OCI-LY7 (cell line): ENCODE results near the gene PPIL6. TPM values are rescaled to one million over a fixed set of nuclear protein-coding genes. Genes with fewer than 3 reads are reported as not detected.

ENCODE experiments used
- BruUV-seq: library from RNA; stranded (reverse); fragments of 400-500 nt; replicated peaks from 2 replicates; lab custom pipeline; 2021; lab: Mats Ljungman, UMichigan
- CTCF ChIA-PET: fragments of 300-600 bp; sonication (Branson Sonifier 250); formaldehyde crosslinking; loops from one replicate; lab custom pipeline; 2022; ENCODE audit warnings: antibody characterized with exemption; ENCODE audit not compliant: unreplicated experiment; lab: Charles Lee
- POLR2A ChIA-PET: fragments of 300-600 bp; sonication (Branson Sonifier 250); formaldehyde crosslinking; loops from one replicate; lab custom pipeline; 2022; ENCODE audit warnings: antibody characterized with exemption; lab: Charles Lee
- DNase-seq: peaks from one replicate; pipeline ENCODE4 v3.0.0-alpha.2; 2015; ENCODE audit warnings: low spot score
- H2AFZ ChIP-seq: fragments of 200-600 bp; sonication (generic), shearing (Covaris generic); 2 replicates; pipeline ENCODE4 v1.6.1; 2014; ENCODE audit warnings: mild to moderate bottlenecking, antibody characterized with exemption, low read length, moderate library complexity
- H3K27ac ChIP-seq: fragments of 200-600 bp; sonication (generic); 2 replicates; pipeline ENCODE4 v1.5.1; 2014; ENCODE audit warnings: mixed run types, low read depth, mild to moderate bottlenecking, moderate library complexity, low read length, inconsistent platforms; ENCODE audit not compliant: poor library complexity, severe bottlenecking
- H3K36me3 ChIP-seq: fragments of 200-600 bp; sonication (generic); 2 replicates; pipeline ENCODE4 v1.6.1; 2014; ENCODE audit warnings: mild to moderate bottlenecking, antibody characterized with exemption, low read length, moderate library complexity, mixed read lengths; ENCODE audit not compliant: insufficient read depth
- H3K4me1 ChIP-seq: fragments of 200-600 bp; sonication (generic); 2 replicates; pipeline ENCODE4 v1.5.1; 2014; ENCODE audit warnings: mild to moderate bottlenecking, low read length; ENCODE audit not compliant: insufficient read depth, poor library complexity, severe bottlenecking
- H3K4me2 ChIP-seq: fragments of 200-600 bp; sonication (generic); 2 replicates; pipeline ENCODE4 v1.6.1; 2014; ENCODE audit warnings: mild to moderate bottlenecking, low read length
- H3K4me3 ChIP-seq: fragments of 200-600 bp; sonication (generic); 2 replicates; pipeline ENCODE4 v1.5.1; 2014; ENCODE audit warnings: mild to moderate bottlenecking, low read depth, low read length; ENCODE audit not compliant: poor library complexity, severe bottlenecking
- H3K79me2 ChIP-seq: fragments of 200-600 bp; sonication (generic); 2 replicates; pipeline ENCODE4 v1.6.1; 2016; ENCODE audit warnings: low read depth, mild to moderate bottlenecking, low read length, moderate library complexity, mixed read lengths; ENCODE audit not compliant: insufficient read depth
- H3K9me2 ChIP-seq: fragments of 200-600 bp; sonication (generic); 2 replicates; pipeline ENCODE4 v1.6.1; 2016; ENCODE audit warnings: mild to moderate bottlenecking, low read length, mixed read lengths; ENCODE audit not compliant: insufficient read depth
- H3K9me3 ChIP-seq: fragments of 200-600 bp; sonication (generic); 2 replicates; pipeline ENCODE4 v1.6.1; 2014; ENCODE audit warnings: mild to moderate bottlenecking, mixed run types, low read length, mixed read lengths
- H4K20me1 ChIP-seq: fragments of 200-600 bp; sonication (generic); 2 replicates; pipeline ENCODE4 v1.6.1; 2014; ENCODE audit warnings: mild to moderate bottlenecking, antibody characterized with exemption, low read length, moderate library complexity, mixed read lengths; ENCODE audit not compliant: insufficient read depth
- CTCF ChIP-seq: fragments of 200-600 bp; sonication (generic); conservative IDR thresholded peaks from 2 replicates; pipeline ENCODE4 v1.5.1; 2014; ENCODE audit warnings: mild to moderate bottlenecking, antibody characterized with exemption, low read length, moderate library complexity, mixed read lengths
- EZH2phosphoT487 ChIP-seq: fragments of 200-600 bp; sonication (generic); IDR thresholded peaks from 2 replicates; pipeline ENCODE4 v1.6.1; 2018; ENCODE audit warnings: low read depth, borderline replicate concordance, mild to moderate bottlenecking, mixed run types, antibody characterized with exemption, low read length, moderate library complexity, mixed read lengths
- intact Hi-C: fragments of 100-400 bp; cut with micrococcal nuclease; formaldehyde crosslinking; loops from one replicate; pipeline ENCODE4 v1.10.0; 2022; ENCODE audit not compliant: unreplicated experiment
- total RNA-seq, 2 experiments: library from RNA; depleted of rRNA in 1 of 2; stranded (reverse); fragments of >200 nt in 1 of 2; shearing (Covaris generic) in 1 of 2; gene quantifications; 2 replicates each; pipeline ENCODE4 v1.2.3, GENCODE V29; 2014 to 2022

The PPIL6 gene
- total RNA-seq, 2 experiments from 2014 or later, result 1.6 to 1.7 TPM

- POLR2A ChIA-PET, result interaction anchor here (1.4 kb wide), 1 partner anchor 9 kb away, joined by 4 read pairs; the partner anchor contains the start of gene MICAL1
- Histone ChIP-seq H3K9me2 (no peaks in the 10 kb centered on the region), H3K36me3 (peaks cover 82% of the 10 kb centered on the region), H3K4me2 (no peak overlapping the region), H3K9me3 (no peaks in the 10 kb centered on the region), H3K4me1 (peaks cover 26% of the 10 kb centered on the region), H4K20me1 (no peaks in the 10 kb centered on the region), H3K27ac (no peak overlapping the region), H2AFZ (no peak overlapping the region), H3K4me3 (no peak overlapping the region), H3K79me2 (no peaks in the 10 kb centered on the region)
- BruUV-seq, result no TSS peak
- TF ChIP-seq CTCF (no peak), EZH2phosphoT487 (no peak)
- CTCF ChIA-PET, result no interaction called here
- intact Hi-C loops, result no loop called here
- DNase-seq, result no peak
Observed at GRCh38 chr6:109446541-109446940, 6.1 kb upstream of the PPIL6 start.

GRCh38 chr6:109446072-109446471, 5.6 kb upstream of the PPIL6 start:
- no peak for TF ChIP-seq CTCF
- no peak for TF ChIP-seq EZH2phosphoT487
- Histone ChIP-seq H3K4me1 (peaks cover 26% of the 10 kb centered on the region), H3K9me2 (no peaks in the 10 kb centered on the region), H3K9me3 (no peaks in the 10 kb centered on the region), H4K20me1 (no peaks in the 10 kb centered on the region), H3K36me3 (peaks cover 77% of the 10 kb centered on the region), H3K4me3 (no peak overlapping the region), H3K4me2 (no peak overlapping the region), H2AFZ (no peak overlapping the region), H3K79me2 (no peaks in the 10 kb centered on the region), H3K27ac (no peak overlapping the region)
- DNase-seq, result no peak
- no TSS peak for BruUV-seq
- ChIA-PET POLR2A (no interaction called here), CTCF (no interaction called here)
- intact Hi-C loops, result no loop called here

GRCh38 chr6:109445382-109445781, 5.0 kb upstream of the PPIL6 start:
- ChIA-PET POLR2A (interaction anchor here (7.4 kb wide), 1 partner anchor 9 kb away, joined by 64 read pairs; the partner anchor contains the start of gene MICAL1), CTCF (no interaction called here)
- peaks cover 20% of the 10 kb centered on the region for H3K4me1 ChIP-seq

More at GRCh38 chr6:109445382-109445781, 5.0 kb upstream of the PPIL6 start:
- Histone ChIP-seq H4K20me1 (no peaks in the 10 kb centered on the region), H3K4me3 (no peak overlapping the region), H2AFZ (no peak overlapping the region), H3K9me2 (no peaks in the 10 kb centered on the region), H3K27ac (no peak overlapping the region), H3K9me3 (no peaks in the 10 kb centered on the region), H3K79me2 (no peaks in the 10 kb centered on the region), H3K36me3 (peaks cover 71% of the 10 kb centered on the region), H3K4me2 (no peak overlapping the region)
- intact Hi-C loops, result no loop called here
- TF ChIP-seq EZH2phosphoT487 (no peak), CTCF (0 out of 2 replicates have a peak, but pooled peaks have one; percentile 29)
- no TSS peak for BruUV-seq
- no peak for DNase-seq
